MV-4-11 (cell line): ENCODE results near the gene CPB2.

Source experiments
- DNase-seq: peaks from one replicate; lab custom pipeline; 2025; lab: John Stamatoyannopoulos, UW

CPB2 gene

DNA sequence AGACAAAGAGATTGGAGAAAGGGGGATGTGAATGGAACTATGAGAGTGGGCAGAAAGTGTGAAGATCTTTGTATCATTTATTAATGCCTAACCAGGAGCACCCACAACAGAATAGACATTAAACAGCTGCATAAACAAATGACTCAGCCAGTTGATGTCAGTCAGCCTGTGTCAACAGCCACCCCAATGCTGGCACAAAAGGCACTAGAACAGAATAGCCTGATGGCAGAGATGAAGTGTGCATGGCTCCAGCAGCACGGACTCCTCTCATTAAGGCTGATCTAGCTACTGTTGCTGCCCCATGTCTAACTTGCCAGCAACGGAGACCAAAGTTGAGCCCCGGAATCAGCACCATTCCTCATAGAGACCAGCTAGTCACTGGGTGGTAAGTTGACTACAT is 7.8 kb downstream of the CPB2 start:
- DNase-seq = no peak

DNA sequence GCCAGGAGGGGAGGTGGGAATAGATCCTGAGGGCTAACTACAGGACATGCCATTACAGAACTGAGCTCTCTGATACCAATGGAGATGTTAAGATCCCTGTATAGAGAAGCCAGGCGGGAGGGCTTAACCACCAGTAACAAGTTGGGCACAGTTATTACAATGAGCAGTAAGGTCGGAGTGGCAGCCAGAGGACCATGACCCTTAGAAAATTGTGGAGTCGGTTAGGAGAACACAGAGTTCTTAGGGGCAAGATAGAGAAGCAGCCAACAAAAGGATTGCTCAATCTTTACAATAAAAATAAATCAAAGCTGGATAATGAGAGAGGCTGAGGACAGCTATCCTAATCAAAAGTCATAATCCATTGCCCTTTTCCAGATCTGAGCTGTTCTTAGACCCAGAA is 10.4 kb downstream of the CPB2 start:
- no peak for DNase-seq

DNA sequence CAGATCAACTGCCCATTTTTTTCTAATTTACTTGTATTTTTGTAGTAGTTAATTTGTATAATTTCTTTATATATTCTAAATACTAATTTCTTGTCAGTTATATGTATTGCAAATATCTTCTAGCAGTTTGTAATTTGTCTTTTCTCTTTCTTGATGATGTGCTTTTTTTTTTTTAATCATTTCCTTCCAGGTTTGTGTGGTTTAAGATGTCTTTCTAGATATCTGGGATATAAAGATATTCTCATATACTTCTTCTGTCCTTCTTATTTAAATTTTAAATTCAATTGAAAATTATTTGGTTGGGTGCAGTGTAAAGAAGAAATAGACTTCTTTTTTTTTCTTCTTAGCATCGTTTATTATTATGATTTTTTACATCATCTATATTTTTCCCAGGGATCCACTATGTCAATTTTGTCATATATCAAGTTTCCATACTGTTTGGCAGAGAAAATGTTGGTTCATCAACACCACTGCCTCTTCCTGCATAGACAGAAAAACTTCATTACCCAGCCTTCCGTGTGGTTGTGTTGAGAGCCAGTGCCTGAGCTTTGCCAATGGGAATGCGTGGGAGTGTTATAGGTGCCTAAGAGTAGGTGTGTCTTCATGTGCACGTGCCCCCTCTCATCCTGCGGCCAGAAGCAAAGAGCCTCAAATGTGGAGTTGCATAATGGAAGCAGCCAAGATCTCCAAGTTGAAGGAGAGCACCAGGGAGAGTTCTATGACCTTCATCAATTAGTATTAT is 15.8 kb downstream of the CPB2 start:
- DNase-seq = no peak

DNA sequence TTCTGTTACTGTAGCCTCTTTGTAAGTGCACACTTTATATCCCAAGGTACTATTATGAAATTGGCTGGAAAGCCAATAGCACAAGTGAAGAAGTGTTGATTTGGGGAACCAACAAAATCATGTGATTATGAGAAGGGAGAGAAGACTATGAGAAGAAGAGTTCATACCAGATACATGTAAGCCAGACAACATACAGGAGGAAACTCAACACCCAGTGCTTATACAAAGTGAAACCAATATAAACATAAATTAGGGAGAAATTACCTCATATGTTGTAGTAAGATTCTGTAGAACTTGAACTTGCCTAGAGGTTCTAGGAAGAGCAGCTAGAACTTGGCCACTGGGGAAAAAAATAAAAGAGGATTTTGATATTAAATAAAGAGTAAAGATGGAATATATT is 17.4 kb downstream of the CPB2 start:
- peak; percentile 20 for DNase-seq

DNA sequence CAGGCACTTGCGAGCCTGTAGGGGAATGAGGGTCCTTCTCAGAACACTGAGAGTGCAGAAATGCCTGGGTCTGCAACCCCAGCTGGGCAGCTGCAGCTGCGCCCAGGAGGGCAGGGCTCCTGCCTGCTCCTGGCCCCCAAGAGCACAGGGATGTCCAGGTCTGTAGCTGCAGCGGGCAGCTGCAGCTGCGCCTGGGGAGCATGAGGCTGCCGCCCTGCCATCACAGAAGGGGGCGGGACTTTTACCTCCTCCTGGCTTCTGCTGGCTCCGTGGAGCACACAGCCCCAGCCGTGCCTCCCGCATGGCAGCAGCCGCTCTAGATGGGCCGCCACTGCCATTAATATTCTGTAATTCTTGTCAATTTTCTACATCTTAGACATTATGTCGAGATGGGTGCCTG is 17.8 kb downstream of the CPB2 start:
- no peak for DNase-seq

DNA sequence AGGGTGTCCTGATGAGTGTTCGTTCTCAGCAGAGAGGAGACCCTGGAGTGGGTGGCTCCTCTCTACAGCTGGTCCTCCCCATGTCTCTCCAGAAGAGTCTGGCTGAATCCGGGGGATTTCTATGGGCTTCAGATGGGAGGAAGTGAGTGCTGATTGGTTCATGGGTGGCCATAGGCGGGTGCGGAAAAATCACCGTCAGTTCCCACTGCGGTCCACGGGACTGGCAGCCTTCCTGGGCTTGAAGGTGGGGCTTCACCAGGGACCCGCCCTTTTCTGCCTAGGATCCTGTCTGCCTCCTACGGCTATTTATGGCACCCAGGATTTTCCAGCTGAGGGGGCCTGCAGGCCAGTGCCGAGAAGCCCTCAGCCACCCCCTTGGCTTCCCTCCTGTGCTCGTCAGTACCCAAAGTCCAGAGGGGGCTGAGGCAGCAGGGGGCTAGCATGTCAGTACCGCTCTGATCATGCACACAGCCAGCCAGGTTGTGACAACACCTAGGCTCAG is 18.4 kb downstream of the CPB2 start:
- DNase-seq = no peak

DNA sequence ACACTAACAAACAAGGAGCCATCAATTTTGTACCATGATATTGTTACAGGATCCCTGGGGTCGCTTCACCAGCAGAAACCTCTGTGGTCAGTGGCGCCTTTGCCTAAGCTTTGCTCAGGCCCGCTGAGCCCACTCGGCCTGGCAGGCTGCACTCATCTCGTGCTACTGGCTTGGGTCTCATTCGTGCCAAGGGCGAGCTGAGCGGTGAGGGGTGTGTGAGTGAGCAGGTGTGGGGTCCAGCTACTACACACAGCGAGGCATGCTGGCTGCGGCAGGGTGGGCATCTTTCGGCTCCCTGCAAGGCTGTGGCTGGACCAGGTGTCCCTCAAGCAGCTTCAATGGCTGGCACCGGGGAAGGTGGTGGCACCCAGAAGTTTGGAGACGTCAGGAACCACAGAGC is 19.1 kb downstream of the CPB2 start:
- no peak for DNase-seq

DNA sequence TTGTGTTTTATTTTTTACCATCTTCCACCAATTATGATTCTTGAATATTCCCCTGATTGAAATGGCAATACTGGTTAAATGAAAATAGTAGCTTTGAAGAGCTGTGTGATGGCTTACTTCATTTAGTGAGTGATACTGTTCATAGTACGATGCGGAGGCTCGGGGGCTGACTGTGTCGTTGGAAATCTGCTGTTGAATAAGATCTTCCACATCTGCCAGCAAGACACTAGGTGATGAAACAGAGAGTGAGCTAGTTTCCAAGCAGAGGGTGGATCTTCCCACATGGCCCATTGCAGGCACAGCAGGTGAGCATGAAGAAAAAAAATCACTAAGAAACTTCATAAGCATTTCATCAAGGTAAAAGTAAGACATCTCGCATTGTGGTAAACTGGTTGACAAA is 22.5 kb downstream of the CPB2 start:
- DNase-seq = no peak

DNA sequence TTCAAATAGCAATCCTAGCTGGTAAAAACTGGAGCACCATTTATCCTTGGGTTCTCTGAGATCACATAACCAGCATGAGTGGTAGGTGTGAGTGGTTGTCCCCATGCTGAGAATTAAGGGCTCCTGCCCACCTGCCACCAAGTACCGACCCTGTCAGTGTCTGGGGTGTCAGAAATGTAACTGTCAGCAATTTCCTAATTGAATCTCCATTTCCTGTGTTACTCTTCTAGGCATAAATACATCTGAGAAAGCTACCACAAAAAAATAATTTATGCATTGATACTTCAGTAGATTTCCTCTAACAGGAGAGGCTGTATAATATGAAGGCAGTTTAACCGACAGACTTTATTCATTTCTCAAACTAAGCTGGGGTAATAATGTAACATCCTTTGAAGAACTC is 25.1 kb downstream of the CPB2 start:
- no peak for DNase-seq

DNA sequence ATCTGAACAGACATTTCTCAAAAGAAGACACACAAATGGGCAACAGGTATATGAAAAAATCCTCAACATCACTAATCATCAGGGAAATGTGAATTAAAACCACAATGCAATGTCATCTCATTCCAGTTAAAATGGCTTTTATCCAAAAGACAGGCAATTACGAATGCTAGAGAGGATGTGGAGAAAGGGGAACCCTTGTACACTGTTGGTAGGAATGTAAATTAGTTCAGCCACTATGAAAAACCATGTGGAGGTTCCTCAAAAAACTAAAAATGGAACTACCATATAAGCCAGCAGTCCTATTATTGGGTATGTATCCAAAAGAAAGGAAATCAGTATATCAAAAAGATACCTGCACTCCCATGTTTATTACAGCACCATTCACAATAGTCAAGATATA is 27.6 kb downstream of the CPB2 start:
- peak; percentile 41 for DNase-seq

DNA sequence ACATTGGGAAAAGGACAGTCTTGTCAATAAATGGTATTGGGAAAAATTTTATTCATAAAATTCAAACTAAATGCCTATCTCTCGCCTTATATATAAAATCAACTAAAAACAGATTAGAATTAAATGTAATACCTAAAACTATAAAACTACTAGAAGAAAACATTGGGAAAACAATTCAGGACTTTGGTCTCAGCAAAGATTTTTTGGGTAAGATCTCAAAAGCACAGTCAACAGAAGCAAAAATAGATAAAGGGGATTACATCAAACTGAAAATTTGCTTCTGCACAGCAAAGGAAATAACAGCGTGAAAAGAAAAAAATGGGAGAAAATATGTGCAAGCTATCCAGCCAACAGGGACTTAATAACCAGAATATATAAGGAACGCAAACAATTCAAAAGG is 28.0 kb downstream of the CPB2 start:
- DNase-seq = no peak

DNA sequence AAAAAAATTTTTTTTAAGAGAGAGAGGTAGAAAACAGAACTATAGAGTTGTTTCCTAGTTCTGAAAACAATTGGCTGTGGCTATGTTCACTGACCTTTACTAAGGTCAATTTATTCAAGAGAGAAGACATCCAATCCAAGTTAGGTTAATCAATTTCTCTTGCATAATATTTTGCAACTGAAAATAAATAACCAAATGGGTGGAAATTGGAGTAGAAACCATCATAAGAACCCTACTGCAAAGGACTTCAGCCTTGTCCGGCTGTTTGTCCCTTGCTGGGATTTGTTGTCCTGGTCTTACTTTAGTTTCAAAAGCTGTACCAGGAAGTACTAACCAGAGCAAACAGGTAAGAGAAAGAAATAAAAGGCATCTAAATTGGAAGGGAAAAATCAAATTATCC is 29.0 kb downstream of the CPB2 start:
- no peak for DNase-seq

DNA sequence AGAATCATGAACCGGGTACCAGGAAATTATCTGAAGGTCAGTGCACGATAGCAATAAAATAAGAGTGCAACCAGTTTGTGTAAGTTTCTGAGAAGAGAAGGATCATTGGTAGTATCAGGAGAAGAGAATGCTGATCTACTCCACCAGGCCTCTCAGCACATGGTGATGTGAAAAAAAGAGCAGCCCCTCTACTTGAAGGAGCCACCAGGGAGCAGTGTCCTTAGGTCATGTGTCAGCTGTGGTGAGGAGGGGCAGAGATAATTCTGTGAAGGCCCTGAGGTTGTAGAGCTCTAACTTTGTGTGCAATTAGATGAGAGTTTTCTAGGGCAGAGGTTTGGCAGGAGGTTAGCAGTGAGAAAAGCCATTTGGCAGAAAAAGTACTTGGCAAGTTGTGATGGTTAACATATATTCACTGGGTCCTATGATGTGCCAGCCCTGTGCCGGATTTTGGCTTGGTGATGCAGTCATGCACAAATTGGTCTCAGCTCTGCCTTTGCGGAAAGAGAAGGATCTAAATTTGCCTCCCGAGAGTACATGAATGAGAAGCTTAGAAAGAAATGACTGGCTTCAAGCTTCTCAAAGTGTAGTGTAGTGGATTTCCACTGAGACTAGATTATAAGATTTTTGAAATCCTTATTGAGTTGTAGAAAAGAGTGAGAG is 33.1 kb downstream of the CPB2 start:
- DNase-seq = no peak

DNA sequence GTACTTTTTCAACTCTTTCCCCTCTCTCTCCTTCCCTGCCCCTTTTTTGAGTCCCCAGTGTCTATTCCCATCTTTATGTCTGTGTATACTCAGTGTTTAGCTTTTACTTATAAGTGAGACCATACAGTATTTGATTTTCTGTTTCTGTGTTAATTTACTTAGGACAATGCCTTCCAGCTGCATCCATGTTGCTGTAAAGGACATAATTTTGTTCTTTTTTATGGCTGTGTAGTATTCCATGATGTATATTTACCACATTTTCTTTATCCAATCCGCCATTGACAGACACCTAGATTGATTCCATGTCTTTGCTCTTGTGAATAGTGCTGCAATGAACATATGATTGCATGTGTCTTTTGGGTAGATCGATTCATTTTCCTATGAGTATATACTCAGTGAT is 41.5 kb downstream of the CPB2 start:
- DNase-seq = no peak

DNA sequence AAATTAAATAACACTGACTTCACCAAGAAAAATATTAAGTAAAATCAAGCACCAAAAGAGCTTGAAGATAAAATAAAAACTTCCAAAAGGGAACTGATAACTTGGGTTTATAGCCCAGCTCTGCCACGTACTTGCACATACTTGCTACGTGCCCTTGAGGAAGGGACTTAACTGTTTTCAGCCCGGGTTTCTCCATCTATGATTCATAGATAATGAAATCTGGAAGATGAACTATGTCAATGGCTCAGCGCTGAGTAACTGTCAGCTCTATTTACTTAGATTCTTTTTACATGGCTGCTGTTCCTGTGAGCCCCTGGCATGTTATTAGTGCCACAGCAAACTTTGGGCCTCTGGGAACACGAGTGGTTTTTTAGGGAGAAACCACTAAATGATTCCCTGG is 42.6 kb downstream of the CPB2 start:
- DNase-seq = peak; percentile 72

DNA sequence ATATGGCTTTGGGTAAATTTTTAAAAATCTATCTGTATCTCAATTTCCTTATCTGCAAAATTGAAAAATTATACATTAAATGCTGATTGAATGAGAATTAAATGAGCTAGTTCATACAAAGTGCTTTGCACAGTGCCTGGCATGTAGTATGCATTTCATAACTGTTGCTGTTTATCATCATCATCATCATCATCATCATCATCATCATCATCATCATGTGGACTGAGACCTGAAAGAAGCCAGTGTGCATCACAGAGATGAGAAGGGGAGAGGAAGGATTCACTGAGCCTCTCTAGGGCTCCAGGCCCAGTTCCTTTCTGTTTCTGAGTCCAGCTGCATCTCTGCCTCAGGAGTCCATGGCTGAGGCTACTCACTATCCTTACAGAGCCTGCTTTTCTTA is 45.4 kb downstream of the CPB2 start:
- DNase-seq = no peak

DNA sequence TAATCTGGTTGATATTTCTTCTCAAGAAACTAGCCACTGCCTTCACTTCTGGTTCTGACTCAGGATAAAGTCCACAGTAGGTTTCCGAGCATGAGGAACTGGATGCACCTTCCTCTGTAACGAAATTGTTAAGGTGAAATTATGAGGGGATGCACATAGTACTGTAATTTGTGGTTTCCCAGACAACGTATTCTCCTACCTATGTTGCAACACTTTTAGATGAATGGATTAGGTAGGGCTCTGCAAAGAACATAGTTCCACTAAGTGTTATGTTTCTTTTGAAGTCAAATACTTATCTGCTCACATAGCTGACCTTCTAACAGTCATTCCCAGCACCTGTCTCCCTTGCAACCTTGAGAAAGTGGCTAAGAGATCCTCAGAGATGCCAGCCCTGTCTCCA is 46.6 kb downstream of the CPB2 start:
- DNase-seq = no peak

DNA sequence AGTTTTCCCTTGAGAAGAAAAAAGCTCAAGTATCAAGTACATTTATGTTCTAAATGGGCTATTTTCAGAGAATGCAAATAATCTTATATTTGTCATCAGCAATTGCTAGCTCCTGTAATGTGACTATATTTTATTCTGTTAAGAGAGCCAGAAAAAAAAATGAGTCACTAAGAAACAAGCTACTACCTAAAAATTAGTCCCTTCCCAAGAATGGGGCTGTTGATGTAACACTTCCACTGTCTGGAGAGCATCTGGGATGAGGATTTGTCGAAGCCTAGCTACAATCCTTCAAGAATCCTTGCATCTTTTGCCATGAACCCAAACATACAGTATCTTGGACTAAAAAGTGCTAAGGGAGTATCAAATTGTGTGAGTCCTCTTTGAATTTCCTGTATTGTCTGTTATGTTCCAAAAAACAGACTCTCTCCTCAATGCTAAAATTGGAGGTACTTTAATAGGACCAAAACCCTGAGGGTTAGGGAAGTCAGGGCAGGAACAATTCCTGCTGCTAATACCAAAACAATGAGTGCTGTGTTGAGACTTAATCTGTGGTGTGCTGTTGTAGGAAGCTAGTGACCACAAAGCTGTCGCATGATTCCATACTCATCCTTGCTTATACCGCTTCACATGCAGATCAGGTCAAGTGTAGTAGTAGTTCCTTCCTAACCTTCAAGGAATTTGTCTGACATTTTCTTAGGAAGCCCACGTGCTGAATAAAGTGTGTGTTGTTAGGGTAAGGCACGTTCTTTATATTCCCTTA is 47.4 kb downstream of the CPB2 start:
- DNase-seq = peak; percentile 39

DNA sequence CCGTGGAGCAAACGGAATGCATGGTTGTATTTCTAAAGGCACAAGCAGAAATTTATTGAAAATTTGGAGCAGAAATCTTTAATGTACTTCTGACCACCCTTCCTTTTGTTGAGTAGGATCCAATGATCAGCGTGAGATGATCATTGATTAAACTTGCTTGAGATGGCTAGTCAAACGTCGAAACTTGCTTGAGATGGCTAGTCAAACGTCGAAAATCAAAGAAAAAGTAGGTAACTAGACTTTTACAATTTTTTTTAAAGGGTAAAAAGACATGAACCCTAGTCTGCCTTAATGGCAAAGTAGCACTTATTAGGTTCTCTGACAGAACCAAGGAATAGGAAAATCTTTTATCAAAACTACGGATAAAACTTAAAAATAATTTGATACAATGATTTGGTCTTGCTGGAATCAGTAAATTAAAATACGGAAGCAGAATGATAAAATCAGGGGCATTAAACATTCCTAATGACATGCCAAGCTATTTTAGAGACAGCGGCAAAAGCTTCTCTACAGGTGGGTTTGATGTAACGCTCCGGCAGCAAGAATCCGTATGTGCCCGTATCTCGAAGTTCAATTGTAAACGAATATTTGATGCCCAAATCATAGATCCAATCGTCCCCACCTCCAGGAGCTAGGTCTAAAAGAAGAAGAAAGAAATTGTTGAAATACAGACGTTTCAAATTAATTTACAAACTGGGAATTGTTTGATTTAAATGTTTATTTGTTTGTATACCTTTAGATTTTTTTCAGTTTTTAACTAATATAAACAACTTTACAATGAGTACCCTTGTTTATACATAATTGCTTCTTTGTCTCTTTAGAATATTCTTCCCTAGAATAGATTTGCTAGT is 51.4 kb downstream of the CPB2 start:
- DNase-seq = no peak

DNA sequence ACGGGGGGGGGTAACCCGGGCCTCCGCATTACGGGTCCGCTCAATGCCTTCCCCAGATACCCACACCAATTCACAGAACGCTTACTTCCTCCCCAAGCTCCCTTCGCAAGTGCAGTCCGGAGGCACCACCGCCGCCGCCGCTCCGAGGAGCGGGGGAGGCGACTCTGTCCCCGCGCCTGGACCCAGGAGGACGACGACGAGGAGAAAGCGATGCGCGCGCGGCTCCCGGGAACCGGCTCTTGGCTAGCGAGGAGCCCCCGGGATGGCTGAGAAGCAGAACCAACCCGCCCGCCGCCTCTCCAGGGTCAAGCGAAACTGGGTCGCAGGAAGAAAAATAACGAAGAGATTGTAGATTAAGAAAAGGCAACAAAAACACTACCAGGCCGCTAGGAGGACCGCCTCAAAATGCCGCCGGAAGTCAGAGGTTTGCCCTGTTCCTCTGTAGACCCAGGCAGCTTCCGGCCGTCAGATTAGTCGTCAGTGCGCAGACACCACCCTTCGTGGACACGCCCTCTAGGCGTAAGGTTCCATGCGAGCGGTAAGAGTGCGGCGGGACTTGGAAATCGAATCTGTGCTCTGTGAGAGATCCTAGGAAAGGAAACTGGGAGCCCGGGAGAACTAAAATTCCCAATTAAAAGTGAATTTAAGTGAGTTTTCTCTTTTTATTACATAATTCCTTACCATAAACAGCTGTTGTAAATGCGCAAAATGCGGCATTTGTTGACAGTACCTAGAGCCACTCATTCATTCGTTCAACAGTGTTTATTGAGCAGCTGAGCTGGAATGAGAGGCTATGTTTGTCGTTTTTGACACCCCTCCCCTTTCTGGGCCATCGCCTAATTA is 52.3 kb downstream of the CPB2 start, which contains the start of gene ZC3H13:
Gene ZC3H13, minus strand, starts transcription at position 428 of the 843 bp plus-strand sequence. CDS start 7,239 bp downstream, outside the sequence.
- DNase-seq = peak; percentile 94

DNA sequence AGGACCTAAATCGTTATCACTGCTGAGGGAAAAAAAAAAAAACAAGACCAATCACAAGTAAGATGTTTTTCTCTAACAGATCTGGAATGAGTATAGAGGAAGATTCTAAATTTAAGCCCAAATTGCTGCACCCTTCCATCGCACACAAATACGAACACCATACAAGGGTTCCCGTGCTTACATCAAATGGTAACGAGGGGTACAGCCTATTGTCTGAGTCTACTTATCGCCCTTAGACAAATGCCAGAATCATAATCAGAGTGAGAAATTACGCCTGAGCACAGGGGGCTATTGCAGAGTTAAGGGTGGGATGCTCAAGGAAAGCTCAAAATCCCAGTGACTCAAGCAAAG is 52.9 kb downstream of the CPB2 start:
- no peak for DNase-seq
